SU-DHL-6 (cell line): ENCODE results near the gene LIN7B.

Source experiments
- CTCF ChIP-seq: fragments of 200-600 bp; sonication (generic); IDR thresholded peaks from one replicate; pipeline ENCODE4 v1.5.1; 2017; ENCODE audit warnings: antibody characterized with exemption, mild to moderate bottlenecking, low read length, moderate library complexity; ENCODE audit not compliant: insufficient read depth, poor library complexity, severe bottlenecking
- EZH2phosphoT487 ChIP-seq: fragments of 200-600 bp; sonication (generic), shearing (Covaris generic); conservative IDR thresholded peaks from 2 replicates; pipeline ENCODE4 v1.6.1; 2018; ENCODE audit warnings: mild to moderate bottlenecking, antibody characterized with exemption, low read length, moderate library complexity, mixed read lengths

- no peak for TF ChIP-seq CTCF
- TF ChIP-seq EZH2phosphoT487 = no peak
These were observed 6.3 kb upstream of the LIN7B start for GRCh38 chr19:49107625-49108459.
